ENCODE measurements around the gene ATXN10. TPM values are rescaled to one million over a fixed set of nuclear protein-coding genes. Genes with fewer than 3 reads are reported as not detected.

The ATXN10 gene
- total RNA-seq, 1 experiment from 2014 or later = 303 TPM

DNA sequence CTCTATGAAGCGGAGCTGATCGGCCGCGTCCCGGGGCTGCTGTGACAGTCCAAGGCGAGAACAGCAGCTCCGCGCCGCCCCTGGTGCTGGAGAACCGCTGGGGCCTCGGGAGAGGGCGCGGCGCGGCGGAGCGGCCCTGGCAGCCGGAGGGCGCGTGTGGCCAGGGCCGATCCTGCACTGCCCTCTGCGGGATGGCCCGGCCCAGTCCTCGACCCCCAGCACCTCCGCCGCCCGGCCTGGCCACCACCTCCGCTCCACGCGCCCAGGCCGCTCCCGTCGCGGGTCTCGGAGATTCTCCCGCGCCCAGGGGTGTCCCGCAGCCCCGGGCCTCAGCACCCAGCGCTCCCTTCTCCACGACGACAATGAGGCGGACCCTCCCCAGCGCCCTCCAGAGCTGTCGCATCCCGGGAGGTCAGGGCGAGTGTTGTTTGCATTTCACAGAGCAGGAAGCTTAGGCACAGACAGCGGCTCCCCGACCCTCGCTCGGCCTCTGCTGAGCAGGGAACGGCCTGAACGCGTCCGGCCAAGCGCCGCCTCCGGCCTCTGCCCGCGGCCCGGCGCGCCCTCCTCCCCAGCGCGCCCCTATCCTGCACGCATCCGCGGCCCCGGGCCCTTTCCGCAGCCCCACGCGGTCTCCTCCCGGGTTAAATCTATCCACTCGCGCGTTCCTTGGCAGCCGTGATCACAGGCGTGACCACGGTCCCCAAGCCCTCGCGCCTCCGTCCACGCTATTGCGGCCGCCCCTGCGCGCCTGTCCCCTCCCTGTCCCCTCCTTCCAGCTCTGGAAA, 195.7 kb downstream of the ATXN10 start:
- Histone ChIP-seq H3K79me2 (ENCODE audit: low read depth) (no peaks in the 10 kb centered on the region), H3K9me3 (ENCODE audit: insufficient read depth, low read depth) (0 out of 2 replicates have a peak, but pooled peaks cover under 1% of the 10 kb centered on the region), H3F3A (ENCODE audit: insufficient read depth, low read depth) (peaks cover 11% of the 10 kb centered on the region), H4K20me1 (ENCODE audit: insufficient read depth) (no peaks in the 10 kb centered on the region), H3K9me2 (ENCODE audit: insufficient read depth) (no peaks in the 10 kb centered on the region), H2AFZ (no peak overlapping the region), H3K4me1 (replicated peaks; ENCODE audit: insufficient read depth) (peaks cover 7% of the 10 kb centered on the region; the same call in 1 of the 2 replicates), H3K4me2 (no peak overlapping the region), H3K36me3 (ENCODE audit: low read depth) (no peaks in the 10 kb centered on the region), H3K27me3 (ENCODE audit: insufficient read depth, low read depth) (no peaks in the 10 kb centered on the region), H3K27ac (no peak overlapping the region), H3K4me3 (no peak overlapping the region)
- TF ChIP-seq EZH2 (IDR thresholded peaks at IDR 0.05; ENCODE audit: low read depth) = no peak
- no peak for TF ChIP-seq CTCF (conservative IDR thresholded peaks at IDR 0.05)
- DNase-seq = no peak
- CTCF ChIA-PET = no interaction called here
- no TSS peak for BruUV-seq (replicated peaks)
- POLR2A ChIA-PET (ENCODE audit: unreplicated experiment) = no interaction called here
- intact Hi-C loops (cut with micrococcal nuclease; ENCODE audit: unreplicated experiment) = no loop called here

DNA sequence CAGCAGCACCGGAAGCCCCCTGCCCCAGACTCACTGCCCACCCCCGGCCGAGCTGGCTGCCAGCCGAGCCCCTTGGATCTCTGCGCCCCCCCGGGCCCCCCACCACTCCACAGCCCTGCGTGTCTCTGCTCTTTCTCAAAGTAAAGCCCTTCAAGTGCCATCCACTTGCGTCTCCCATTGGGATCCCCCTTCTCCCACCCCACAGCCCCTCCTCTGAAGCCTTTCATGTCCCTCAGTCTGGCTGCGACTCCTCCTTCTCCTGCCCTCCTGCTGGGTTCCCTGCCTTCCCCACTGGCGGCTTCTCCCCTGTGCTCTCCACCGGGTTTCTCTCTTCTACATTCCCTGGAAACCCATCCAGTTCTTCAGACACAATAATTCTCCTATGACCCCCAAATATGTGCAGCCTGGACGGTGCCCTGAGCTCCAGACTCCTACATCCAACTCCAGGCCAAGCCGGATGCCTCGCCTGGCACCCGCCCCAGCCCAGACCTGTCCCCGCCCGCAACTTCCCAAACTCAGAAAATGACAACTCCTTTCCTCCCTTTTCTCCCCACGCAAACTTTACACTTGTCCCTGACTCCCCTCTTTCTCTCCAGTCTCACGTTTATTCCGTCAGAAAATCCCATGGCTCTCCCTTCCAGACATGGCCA, 196.4 kb downstream of the ATXN10 start:
- peaks cover 7% of the 10 kb centered on the region; the same call in 1 of the 2 replicates for H3K4me1 ChIP-seq (replicated peaks; ENCODE audit: insufficient read depth)
- POLR2A ChIA-PET (ENCODE audit: unreplicated experiment) = no interaction called here

More for the DNA sequence above, 196.4 kb downstream of the ATXN10 start:
- no peaks in the 10 kb centered on the region for H3K79me2 ChIP-seq (ENCODE audit: low read depth)
- no peak for DNase-seq
- H3F3A ChIP-seq (ENCODE audit: insufficient read depth, low read depth) = peaks cover 7% of the 10 kb centered on the region; the same call in 1 of the 2 replicates
- CTCF ChIA-PET = no interaction called here
- H3K4me3 ChIP-seq = no peak overlapping the region
- no peaks in the 10 kb centered on the region for H3K36me3 ChIP-seq (ENCODE audit: low read depth)
- H3K27me3 ChIP-seq (ENCODE audit: insufficient read depth, low read depth) = no peaks in the 10 kb centered on the region
- peaks cover 8% of the 10 kb centered on the region; the same call in 1 of the 2 replicates for H3K9me3 ChIP-seq (ENCODE audit: insufficient read depth, low read depth)
- no peak overlapping the region for H3K27ac ChIP-seq
- no peaks in the 10 kb centered on the region for H3K9me2 ChIP-seq (ENCODE audit: insufficient read depth)
- intact Hi-C loops (cut with micrococcal nuclease; ENCODE audit: unreplicated experiment) = no loop called here
- no peak overlapping the region for H2AFZ ChIP-seq
- TF ChIP-seq EZH2 (IDR thresholded peaks at IDR 0.05; ENCODE audit: low read depth) (no peak), CTCF (conservative IDR thresholded peaks at IDR 0.05) (no peak)
- BruUV-seq (replicated peaks) = no TSS peak
- no peaks in the 10 kb centered on the region for H4K20me1 ChIP-seq (ENCODE audit: insufficient read depth)
- H3K4me2 ChIP-seq = no peak overlapping the region

All from PC-9 (cell line).